GM18498 (cell line): ENCODE data around the gene NUP210L.
"Not testable (repeated sequence)": the region's sequence is repeated elsewhere in the genome, so short reads cannot be mapped to it uniquely, and the experiment has no call there.

Experiments used
- ATAC-seq: cut with Tn5 transposase; IDR thresholded peaks from one replicate; pipeline ENCODE4 v1.9.1; 2021; ENCODE audit warnings: mild to moderate bottlenecking, moderate library complexity; ENCODE audit not compliant: unreplicated experiment

Gene NUP210L

GRCh38 chr1:154104433-154105082 lies 50.3 kb downstream of the NUP210L start:
- ATAC-seq, result no peak

GRCh38 chr1:154100141-154100540 lies 54.7 kb downstream of the NUP210L start:
- ATAC-seq, result not testable (repeated sequence)

GRCh38 chr1:154097873-154098272 lies 57.0 kb downstream of the NUP210L start:
- ATAC-seq, result no peak

- ATAC-seq, result no peak
Measured at GRCh38 chr1:154095456-154096060, 59.3 kb downstream of the NUP210L start.

- no peak for ATAC-seq
Measured at GRCh38 chr1:154094411-154094810, 60.5 kb downstream of the NUP210L start.

GRCh38 chr1:154093699-154094098 lies 61.2 kb downstream of the NUP210L start:
- ATAC-seq, result no peak

GRCh38 chr1:154091706-154092105 lies 63.2 kb downstream of the NUP210L start:
- ATAC-seq, result no peak

- no peak for ATAC-seq
Measured at GRCh38 chr1:154087574-154087973, 67.3 kb downstream of the NUP210L start.

GRCh38 chr1:154083057-154083456 lies 71.8 kb downstream of the NUP210L start:
- not testable (repeated sequence) for ATAC-seq

GRCh38 chr1:154081386-154082126 lies 73.3 kb downstream of the NUP210L start:
- no peak for ATAC-seq

- no peak for ATAC-seq
Measured at GRCh38 chr1:154076413-154076812, 78.5 kb downstream of the NUP210L start.

- ATAC-seq, result no peak
Measured at GRCh38 chr1:154075746-154076145, 79.1 kb downstream of the NUP210L start.

GRCh38 chr1:154062309-154062708 lies 92.6 kb downstream of the NUP210L start:
- no peak for ATAC-seq

- not testable (repeated sequence) for ATAC-seq
Measured at GRCh38 chr1:154047436-154047835, 107.4 kb downstream of the NUP210L start.

- ATAC-seq, result not testable (repeated sequence)
Measured at GRCh38 chr1:154033697-154034096, 121.2 kb downstream of the NUP210L start.

- ATAC-seq, result no peak
Measured at GRCh38 chr1:154019940-154020339, 134.9 kb downstream of the NUP210L start.

- no peak for ATAC-seq
Measured at GRCh38 chr1:154019269-154019668, 135.6 kb downstream of the NUP210L start.

- no peak for ATAC-seq
Measured at GRCh38 chr1:154014154-154014907, 140.5 kb downstream of the NUP210L start.

GRCh38 chr1:154012543-154012942 lies 142.3 kb downstream of the NUP210L start:
- ATAC-seq, result not testable (repeated sequence)

GRCh38 chr1:154012129-154012528 lies 142.7 kb downstream of the NUP210L start:
- no peak for ATAC-seq

- ATAC-seq, result no peak
Measured at GRCh38 chr1:154006136-154006535, 148.7 kb downstream of the NUP210L start.
